Fibroblast of pulmonary artery (primary cell): ENCODE measurements around the gene COL8A1.

ENCODE experiments used
- DNase-seq: peaks from one replicate; pipeline ENCODE4 v3.0.0-alpha.2; 2010; ENCODE audit warnings: low read depth
- H3K4me3 ChIP-seq: replicated peaks from 2 replicates; pipeline ENCODE4 v1.5.1; 2011; ENCODE audit warnings: low read depth, mild to moderate bottlenecking, control low read depth, low read length, moderate library complexity
- CTCF ChIP-seq: IDR thresholded peaks from 2 replicates; pipeline ENCODE4 v1.5.1; 2011; ENCODE audit warnings: mild to moderate bottlenecking, control low read depth, low read length, inconsistent platforms; ENCODE audit errors: missing control alignments

The COL8A1 gene

DNA sequence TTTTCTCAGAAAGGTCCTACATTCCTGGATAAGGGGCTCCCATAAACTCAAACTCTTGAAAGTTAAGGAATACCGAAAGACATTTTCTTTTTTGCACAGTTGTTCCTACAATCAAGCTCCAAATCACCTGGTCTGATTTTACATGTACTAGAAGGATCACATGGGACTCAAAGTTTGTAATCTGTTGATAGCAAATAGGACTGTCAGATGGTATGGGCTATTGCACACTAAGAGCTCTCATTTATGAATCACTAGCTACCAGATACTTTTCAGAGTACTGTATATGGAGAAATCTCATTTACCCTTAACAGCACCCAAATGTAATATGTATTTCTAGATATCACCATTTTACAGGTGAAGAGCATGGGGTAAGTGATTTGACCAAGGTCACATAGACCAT is 129.7 kb downstream of the COL8A1 start:
- no peak for DNase-seq
- TF ChIP-seq CTCF: no peak

DNA sequence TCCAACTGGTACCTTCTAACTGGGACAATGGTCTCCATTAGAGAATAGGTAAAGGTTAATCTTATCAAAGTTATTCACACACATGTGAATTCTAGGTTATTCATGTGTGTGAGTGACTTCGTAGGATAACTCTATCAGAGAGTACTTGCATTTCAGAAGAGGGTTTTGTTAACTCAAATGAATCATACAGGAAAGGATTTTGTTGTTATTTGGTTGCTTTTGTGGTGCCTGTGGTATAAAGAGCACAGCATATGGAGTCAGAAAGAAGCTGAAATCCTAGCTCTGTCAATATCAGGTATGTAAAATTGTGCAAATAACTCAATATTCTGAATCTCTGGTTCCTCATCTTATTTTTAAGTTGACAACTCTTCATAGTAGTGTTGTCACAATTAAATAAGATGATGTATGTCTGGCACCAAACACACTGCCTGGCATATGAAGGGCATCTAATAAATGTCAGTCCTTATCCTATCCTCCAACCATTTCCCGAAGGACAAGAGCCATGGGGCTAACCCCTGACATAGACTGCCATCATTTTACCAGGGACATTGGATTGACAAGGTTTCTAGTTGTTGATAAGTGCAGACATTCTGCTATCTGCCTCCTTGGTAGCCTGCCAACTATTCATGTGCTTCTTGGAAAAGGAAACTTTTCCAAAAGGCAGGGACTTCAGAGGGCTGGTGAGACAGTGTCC is 130.6 kb downstream of the COL8A1 start:
- no peak overlapping the region for H3K4me3 ChIP-seq
- no peak for TF ChIP-seq CTCF
- no peak for DNase-seq

More for the DNA sequence above, 129.7 kb downstream of the COL8A1 start:
- H3K4me3 ChIP-seq: no peak overlapping the region

- no peak for DNase-seq
- no peak for TF ChIP-seq CTCF
- no peak overlapping the region for H3K4me3 ChIP-seq
These were observed 133.8 kb downstream of the COL8A1 start for GRCh38 chr3:99772171-99772570.

- H3K4me3 ChIP-seq: no peak overlapping the region
- DNase-seq: no peak
- TF ChIP-seq CTCF: no peak
These were observed 134.3 kb downstream of the COL8A1 start for GRCh38 chr3:99772671-99773070.

DNA sequence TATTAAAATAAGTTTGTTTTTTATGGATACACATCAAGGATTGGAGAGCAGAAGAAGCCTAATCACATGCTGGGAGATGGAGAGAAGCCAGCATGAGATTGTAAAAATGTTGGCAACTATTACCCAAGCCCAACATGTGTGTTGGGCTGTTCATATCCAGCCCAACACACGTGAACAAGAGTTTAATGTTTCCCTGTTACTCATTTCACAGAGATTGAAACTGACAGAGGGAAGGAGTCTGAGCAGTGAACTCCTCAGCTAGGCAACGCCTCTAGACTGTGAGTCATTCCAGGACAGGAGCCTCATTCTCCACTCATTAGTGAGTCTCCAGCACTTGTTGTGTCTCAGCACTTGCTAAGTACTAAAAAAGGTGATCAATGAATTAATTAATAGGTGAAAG is 136.1 kb downstream of the COL8A1 start:
- TF ChIP-seq CTCF: no peak
- H3K4me3 ChIP-seq: no peak overlapping the region
- peak; percentile 62 for DNase-seq

GRCh38 chr3:99776516-99777209 is 138.3 kb downstream of the COL8A1 start:
- TF ChIP-seq CTCF: no peak
- DNase-seq: peak; percentile 61

DNA sequence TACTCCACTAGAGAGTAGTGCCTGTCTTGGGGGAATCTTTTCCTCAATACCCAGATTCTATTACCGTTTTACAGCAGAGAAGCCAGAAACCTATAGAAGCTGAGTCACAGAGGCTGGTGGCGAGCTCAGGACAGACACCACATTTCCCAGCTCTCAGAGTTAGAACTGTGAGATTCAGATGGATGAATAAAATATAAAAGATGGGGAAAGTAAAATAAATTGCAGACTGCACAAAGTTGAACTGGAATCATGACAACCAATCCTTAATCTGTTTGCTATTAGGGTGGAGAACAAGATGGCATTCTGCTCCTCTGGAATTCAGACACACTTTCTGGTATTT is 138.8 kb downstream of the COL8A1 start:
- TF ChIP-seq CTCF: no peak
- no peak for DNase-seq
- H3K4me3 ChIP-seq: no peak overlapping the region

More at GRCh38 chr3:99776516-99777209, 138.3 kb downstream of the COL8A1 start:
- H3K4me3 ChIP-seq: no peak overlapping the region
